ENCODE results near the gene GINS2. TPM values are rescaled to one million over a fixed set of nuclear protein-coding genes. Genes with fewer than 3 reads are reported as not detected.

GINS2 gene
- total and polyA plus RNA-seq, 11 donors, result 0.15 to 4.2 (median 0.53) TPM; not detected in 1

- DNase-seq, result peak in 2 of 5 donors; percentile 19 to 48
- no peak overlapping the region for H3K27ac ChIP-seq
- H3K4me3 ChIP-seq, result no peak overlapping the region
- intact Hi-C loops (cut with DNase I), result loop anchor here in 1 of 10 donors (5.0 kb wide), 1 partner anchor 61 kb away; no protein-coding TSS in a partner anchor
- WGBS, 4 donors, result 95 to 96% (median 95%) methylated on average over 59 of the region's 59 CpGs
- peaks cover 0 to 74% (median 51%) of the 10 kb centered on the region in 9 donors for H3K36me3 ChIP-seq
- ATAC-seq, result no peak
- TF ChIP-seq POLR2A (IDR thresholded peaks at IDR 0.05), result no peak
- no peak for TF ChIP-seq CTCF (IDR thresholded peaks at IDR 0.05)
- H3K9me3 ChIP-seq, result no peaks in the 10 kb centered on the region
- H3K4me1 ChIP-seq, result peaks cover 0 to 39% (median 17%) of the 10 kb centered on the region in 12 donors
- H3K27me3 ChIP-seq, result no peaks in the 10 kb centered on the region
Observed at GRCh38 chr16:85656351-85657266, 32.1 kb downstream of the GINS2 start.

GRCh38 chr16:85655216-85656129 lies 33.3 kb downstream of the GINS2 start:
- H3K4me1 ChIP-seq, result peaks cover 0 to 48% (median 23%) of the 10 kb centered on the region in 12 donors
- H3K27me3 ChIP-seq, result no peaks in the 10 kb centered on the region
- no peaks in the 10 kb centered on the region for H3K9me3 ChIP-seq
- H3K36me3 ChIP-seq, result peaks cover 0 to 65% (median 44%) of the 10 kb centered on the region in 9 donors
- DNase-seq (peak in 1 of 5 donors; percentile 42), ATAC-seq (no peak)
- H3K27ac ChIP-seq, result no peak overlapping the region
- intact Hi-C loops (cut with DNase I), result loop anchor here in 1 of 10 donors (5.0 kb wide), 1 partner anchor 62 kb away; no protein-coding TSS in a partner anchor
- TF ChIP-seq CTCF (IDR thresholded peaks at IDR 0.05), result no peak
- TF ChIP-seq POLR2A (IDR thresholded peaks at IDR 0.05), result no peak
- no peak overlapping the region for H3K4me3 ChIP-seq
- 90 to 94% (median 93%) methylated on average over 27 to 35 of the region's 35 CpGs for WGBS, 4 donors

GRCh38 chr16:85654251-85655095 lies 34.3 kb downstream of the GINS2 start:
- no peaks in the 10 kb centered on the region for H3K9me3 ChIP-seq
- DNase-seq (peak in 2 of 5 donors; percentile 17 to 67), ATAC-seq (no peak)
- no peak overlapping the region for H3K4me3 ChIP-seq
- intact Hi-C loops (cut with DNase I), result loop anchor here in 1 of 10 donors (5.0 kb wide), 1 partner anchor 63 kb away; no protein-coding TSS in a partner anchor
- H3K4me1 ChIP-seq, result peaks cover 0 to 39% (median 19%) of the 10 kb centered on the region in 12 donors
- WGBS, 4 donors, result 95 to 96% (median 95%) methylated on average over 37 to 41 of the region's 41 CpGs
- peak overlapping the region in 1 of 12 donors; percentile 90 for H3K27ac ChIP-seq
- no peaks in the 10 kb centered on the region for H3K27me3 ChIP-seq
- H3K36me3 ChIP-seq, result peaks cover 0 to 67% (median 41%) of the 10 kb centered on the region in 9 donors
- TF ChIP-seq CTCF (IDR thresholded peaks at IDR 0.05), result no peak
- TF ChIP-seq POLR2A (IDR thresholded peaks at IDR 0.05), result no peak
